Measurements from ENCODE around the gene CACHD1.

DNA sequence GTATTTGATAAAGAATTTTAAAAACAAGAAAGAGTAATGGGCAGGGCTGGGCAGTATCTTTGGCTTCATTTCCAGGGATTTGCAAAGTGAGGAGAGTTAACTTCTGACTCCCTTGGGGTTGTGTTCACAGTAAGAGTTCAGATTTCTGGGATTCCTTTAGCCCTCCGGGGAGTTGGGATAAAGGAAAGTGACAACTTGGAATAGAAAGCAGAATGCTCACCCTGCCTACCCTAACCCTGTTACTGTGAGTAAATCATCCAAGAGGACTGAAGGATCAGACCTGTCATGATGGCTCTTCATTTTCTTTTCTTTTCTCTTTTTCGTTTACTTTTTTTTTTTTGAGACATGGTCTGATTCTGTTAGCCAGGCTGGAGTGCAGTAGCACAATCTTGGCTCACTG is 76.1 kb downstream of the CACHD1 start:
- no peak for TF ChIP-seq POLR2A (IDR thresholded peaks at IDR 0.05; ENCODE audit: low read length)
- TF ChIP-seq GATA1 (IDR thresholded peaks at IDR 0.05; ENCODE audit: low read depth, low read length), result no peak

Measured in erythroblast (primary cell).